Activated CD4-positive, CD25-positive, alpha-beta regulatory T cell treated with anti-CD3 and anti-CD28 coated beads, Interleukin-2, amount 50 U/mL, for 16 hours (primary cell): ENCODE results near the gene DNAI2.
A peak's percentile ranks its signal among the peaks of the same experiment; 100 is the strongest.
"Not testable (repeated sequence)": the region's sequence is repeated elsewhere in the genome, so short reads cannot be mapped to it uniquely, and the experiment has no call there.

ENCODE experiments used
- DNase-seq: peaks from one replicate; pipeline ENCODE4 v3.0.0-alpha.2; 2020; ENCODE audit warnings: low read depth, low spot score

The DNAI2 gene

DNA sequence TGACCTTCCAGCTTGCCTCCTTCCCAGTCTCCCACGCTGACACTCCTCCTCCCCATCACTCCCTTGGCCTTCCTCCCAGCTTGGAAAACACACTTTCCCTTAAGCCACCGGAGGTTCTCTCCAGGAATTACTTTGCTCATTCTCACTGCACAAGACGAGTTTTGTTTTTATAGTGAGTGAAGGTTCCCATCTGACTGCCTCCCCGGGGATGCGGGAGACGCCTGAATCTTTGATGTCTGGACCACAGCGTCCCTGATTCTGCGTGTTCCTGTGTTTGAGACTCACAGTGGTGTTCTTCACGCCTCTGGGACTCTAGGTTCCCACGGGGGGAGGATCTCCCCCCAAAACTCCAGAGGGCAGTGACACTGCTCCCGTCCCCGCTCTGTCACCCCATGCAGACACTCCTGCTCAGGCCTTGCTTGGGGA, 2.0 kb downstream of the DNAI2 start:
- DNase-seq, result no peak

- DNase-seq, result no peak
Measured at GRCh38 chr17:74276541-74277009, 2.5 kb downstream of the DNAI2 start.

- DNase-seq, result no peak
Measured at GRCh38 chr17:74277935-74278334, 3.9 kb downstream of the DNAI2 start.

DNA sequence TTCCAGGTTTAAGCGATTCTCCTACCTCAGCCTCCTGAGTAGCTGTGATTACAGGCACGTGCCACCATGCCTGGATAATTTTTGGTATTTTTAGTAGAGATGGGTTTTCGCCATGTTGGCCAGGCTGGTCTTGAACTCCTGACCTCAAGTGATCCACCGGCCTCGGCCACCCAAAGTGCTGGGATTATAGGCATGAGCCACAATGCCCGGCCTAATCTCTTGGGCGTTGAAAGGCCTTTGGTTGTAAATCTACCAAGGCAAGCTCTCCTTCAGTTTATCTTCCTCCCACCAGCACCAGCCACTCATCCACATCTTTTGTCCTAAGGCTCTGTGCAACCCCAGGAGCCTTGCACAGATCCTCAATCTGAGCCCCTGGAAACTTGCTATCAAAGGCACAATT, 5.6 kb downstream of the DNAI2 start:
- not testable (repeated sequence) for DNase-seq

DNA sequence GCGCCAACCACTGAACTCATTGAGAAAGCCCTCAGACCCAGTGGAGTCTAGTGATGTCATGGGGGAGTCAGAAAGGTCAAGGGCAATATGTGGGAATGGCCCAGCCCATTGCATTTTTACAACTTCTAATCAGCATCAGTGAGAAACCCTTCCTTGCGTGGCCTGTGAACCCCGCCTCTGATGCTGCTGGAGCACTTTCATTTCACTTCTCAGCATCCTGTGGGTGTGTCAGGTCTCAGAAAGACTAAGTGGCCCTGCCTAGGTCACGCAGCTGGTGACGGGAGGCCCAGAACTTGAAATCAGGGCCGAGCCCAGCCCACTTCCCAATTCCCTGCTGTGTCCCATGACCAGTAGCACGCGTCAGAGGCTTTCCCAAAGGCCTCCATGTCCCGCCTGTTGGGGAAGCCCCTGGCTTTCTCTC, 6.1 kb downstream of the DNAI2 start:
- peak; percentile 39 for DNase-seq

GRCh38 chr17:74281799-74282198, 7.8 kb downstream of the DNAI2 start:
- no peak for DNase-seq

- not testable (repeated sequence) for DNase-seq
Measured at GRCh38 chr17:74282274-74282586, 8.2 kb downstream of the DNAI2 start.

- peak; percentile 21 for DNase-seq
Measured at GRCh38 chr17:74282587-74283370, 8.7 kb downstream of the DNAI2 start.

GRCh38 chr17:74283371-74283673, 9.3 kb downstream of the DNAI2 start:
- DNase-seq, result no peak

DNA sequence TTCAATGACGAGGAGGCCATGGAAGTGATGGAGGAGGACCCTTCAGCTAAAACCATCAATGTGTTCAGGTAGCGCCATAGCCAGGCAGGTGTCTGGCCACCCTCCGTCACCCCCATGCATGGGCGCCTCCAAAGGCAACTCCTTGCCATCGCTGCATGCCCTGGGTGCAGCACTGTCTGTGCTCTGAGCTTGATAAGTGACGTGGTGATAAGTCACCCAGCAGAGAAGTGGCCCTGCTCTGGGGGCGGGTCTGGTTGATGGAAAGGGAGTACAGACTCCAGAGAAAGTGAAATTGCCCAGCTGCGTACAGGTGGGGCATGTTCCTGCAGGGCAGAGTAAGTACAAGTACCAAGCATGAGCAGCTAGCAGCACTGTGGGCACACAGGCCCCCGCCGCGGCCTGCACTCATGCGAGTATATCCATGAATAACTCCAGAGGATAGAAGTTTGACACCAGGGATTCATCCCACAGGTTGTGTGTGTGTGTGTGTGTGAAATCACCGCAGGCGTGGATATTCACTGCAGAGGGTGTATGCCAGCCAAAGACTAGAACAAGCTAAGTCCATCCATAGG, 13.1 kb downstream of the DNAI2 start:
- DNase-seq, result no peak

DNA sequence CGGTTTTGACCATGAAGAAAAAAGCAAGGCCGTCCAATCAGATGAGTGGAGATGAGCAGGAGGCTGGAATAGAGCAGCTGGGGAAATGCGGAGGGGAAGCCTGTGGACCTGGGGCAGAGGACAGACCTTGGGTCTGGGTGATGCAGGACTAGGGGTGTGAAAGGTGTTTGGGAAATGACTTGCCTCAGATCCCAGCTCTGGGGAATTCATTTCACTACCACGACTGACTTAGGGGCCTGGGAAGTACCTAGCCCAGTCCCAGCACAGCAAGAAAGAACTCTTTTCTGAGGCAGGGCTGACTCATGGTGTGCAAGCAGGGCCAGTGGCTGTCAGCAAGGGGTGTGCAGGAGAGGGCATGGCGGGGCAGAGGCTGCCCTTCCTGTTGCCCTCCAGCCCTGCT, 14.8 kb downstream of the DNAI2 start:
- no peak for DNase-seq

DNA sequence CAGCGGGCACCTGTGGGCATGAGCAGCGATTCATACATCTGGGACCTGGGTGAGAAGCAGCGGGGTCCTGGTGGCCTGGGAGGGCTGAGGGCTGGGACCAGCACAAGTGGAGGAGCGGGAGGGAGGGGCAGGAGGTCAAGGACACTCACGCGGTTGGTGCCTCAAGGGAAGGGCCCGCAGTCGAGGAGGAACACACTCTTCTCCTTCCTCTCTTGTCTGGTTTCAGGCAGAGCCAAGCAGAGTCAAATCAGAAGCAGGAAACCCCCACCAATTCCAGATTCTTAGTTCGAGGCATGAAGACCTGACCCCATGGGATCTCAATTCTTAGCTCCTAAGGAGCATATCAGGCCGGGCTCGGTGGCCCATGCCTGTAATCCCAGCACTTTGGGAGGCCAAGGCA, 15.7 kb downstream of the DNAI2 start:
- DNase-seq, result no peak

- no peak for DNase-seq
Measured at GRCh38 chr17:74290340-74290739, 16.3 kb downstream of the DNAI2 start.

DNA sequence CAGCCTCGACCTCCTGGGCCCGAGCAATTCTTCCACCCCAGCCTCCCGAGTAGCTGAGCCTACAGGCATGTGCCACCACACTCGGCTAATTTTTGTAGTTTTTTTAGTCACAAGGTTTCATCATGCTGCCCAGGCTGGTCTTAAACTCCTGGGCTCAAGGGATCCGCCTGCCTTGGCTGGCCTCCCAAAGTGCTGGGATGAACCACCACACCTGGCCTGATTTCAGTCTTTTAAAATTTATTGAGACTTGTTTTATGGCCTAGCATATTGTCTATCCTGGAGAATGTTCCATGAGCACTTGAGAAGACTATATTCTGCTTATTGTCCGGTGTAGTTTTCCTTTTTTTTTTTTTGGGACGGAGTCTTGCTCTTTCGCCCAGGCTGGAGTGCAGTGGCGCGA, 18.5 kb downstream of the DNAI2 start:
- DNase-seq, result no peak

DNA sequence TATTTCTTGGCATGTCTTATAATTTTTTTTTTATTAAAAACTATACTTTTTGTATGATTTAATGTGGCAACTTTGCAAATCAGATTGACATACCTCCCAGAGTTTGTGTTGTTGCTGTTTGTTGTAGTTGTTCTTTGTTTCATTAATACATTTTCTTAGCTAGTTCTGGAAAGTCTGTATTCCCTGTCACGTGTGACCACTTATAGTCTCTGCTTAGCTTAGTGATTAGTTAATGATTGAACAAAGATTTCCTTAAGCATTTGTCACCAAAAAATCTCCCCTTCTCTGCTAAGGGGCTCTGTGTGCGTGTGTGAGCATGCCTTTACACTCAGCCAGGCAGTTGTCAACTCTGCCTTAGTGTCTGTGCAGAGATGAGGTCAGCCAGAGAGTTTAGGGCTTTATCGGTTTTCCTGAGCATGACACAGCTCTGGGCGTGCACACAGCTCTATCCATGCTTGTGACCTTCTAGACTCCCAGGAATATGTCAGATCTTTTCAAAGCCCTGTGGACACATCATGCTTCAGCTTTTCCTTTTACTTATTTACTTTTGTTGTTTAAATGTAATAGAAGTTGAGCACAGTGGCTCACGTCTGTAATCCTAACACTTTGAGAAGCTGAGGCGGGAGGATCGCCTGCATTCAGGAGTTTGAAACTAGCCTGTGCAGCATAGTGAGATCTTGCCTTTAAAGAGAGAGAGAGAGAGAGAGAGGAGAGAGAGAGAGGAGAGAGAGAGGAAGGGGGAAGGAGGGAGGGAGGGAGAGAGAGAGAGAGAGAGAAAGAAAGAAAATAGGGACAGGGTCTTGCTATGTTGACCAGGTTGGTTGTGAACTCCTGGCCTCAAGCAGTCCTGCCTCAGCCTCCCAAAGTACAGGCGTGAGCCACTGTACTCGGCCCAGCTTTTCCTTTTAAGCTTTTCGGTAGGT, 21.9 kb downstream of the DNAI2 start:
- DNase-seq, result no peak

DNA sequence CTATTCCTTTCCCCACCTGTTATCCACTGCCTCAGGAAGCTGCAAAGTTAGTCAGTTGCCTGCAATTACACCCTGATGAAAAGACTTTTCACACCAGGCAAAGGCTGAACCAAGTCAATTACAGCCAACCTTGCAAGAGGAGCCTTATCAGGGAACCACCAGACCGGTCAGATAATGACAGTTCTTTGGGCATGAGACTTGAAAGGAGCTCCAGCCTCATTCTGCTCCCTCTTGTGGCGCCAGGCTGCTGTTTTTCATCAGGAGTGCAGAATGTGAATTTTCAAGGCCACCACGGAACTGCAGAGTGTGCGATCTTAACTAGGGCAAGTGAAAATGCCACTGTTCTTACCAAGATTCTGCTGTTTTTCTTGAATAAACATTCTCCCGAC, 22.5 kb downstream of the DNAI2 start:
- no peak for DNase-seq

DNA sequence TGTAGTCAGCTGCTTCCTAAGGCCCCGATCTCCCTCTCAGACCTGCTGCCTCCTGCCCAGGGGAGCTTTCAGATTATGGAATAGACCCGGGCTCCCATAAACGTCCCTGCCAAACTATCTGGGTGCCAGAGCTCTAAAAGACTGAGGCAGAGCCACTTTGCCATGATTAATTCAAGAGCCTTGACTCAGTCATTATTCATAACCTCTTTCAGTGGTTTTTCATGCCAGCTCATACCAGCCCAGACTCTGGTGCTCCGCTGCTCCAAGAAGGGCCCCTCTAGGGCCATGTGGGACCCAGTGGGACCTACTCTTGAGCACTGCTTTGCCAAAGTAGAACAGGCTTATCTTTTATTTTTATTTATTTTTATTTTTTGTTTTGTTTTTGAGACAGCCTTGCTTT, 23.9 kb downstream of the DNAI2 start:
- no peak for DNase-seq

DNA sequence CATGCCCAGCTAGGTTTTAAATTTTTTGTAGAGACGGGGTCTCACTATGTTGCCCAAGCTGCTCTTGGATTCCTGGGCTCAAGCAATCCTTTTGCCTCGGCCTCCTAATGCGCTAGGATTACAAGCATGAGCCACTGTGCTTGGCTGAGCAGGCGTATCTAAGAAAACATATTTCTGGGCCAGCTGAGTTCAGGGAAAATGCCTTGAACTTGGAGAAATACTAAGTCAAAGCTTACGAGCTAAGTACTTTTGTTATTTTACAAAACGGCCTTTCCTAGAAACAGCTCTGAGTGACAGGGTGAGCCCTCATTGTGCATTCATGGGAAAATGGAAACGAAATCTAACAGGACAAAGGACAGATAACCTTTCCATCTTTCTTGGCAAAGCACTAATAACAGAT, 24.7 kb downstream of the DNAI2 start:
- DNase-seq, result no peak

GRCh38 chr17:74299226-74300009, 25.4 kb downstream of the DNAI2 start:
- DNase-seq, result no peak

GRCh38 chr17:74303305-74303704, 29.3 kb downstream of the DNAI2 start:
- no peak for DNase-seq

DNA sequence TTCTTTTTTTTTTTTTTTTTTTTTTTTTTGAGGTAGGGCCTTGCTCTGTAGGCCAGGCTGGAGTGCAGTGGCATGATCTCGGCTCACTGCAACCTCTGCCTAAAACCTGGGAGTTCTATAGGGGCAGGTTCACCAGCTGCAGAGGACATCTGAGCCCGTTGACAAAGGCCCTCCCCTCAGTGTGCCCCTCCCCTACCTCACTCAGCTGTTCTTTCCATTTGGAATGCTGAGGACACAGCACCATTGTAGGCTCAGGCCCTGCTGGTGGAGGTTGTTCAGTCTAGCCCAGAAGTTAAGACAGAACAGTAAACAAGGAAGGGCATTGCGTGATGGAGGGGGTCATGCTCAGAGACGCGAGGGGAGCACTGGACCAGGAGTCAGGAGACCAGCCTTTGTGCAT, 30.1 kb downstream of the DNAI2 start:
- no peak for DNase-seq
